Bladder microvascular endothelial cell (primary cell): Measurements from ENCODE around the gene PEX11G. TPM values are rescaled to one million over a fixed set of nuclear protein-coding genes. Genes with fewer than 3 reads are reported as not detected.

Experiments
- total RNA-seq: library from RNA; depleted of rRNA; stranded (reverse); fragments of >200 nt; gene quantifications from 2 replicates; pipeline ENCODE4 v1.2.3, GENCODE V29; 2014

Gene PEX11G
- 1.5 and 2.1 TPM in 2 replicates for total RNA-seq

DNA sequence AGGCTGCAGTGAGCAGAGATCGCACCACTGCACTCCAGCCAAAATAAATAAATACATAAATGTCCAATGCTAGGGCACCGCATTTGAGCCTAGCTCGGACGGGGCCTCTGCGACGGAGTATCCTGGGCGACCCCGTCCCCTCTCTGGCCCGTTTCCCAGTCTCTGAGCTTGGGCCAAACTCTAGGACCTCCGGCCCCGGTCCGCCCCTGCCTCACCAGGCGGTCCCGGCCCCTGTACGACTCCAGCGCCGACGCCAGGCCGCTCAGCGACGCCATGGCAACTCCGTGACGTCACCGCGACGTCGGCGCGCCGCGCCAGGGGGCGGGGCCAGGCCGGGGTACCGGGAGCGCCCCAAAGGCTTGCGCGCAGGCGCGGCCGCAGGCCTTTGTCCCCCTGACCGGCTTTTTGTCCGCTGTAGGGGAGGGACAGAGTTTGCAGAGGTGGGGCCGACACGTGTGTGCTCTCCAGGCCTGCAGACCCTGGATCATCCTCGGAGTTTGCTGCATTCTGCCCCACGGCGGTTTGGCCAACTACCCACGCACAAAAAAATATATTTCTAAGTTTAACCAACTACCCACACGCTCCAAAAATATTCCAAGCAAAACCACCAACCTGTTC is at the start of gene PEX11G:
PEX11G (minus strand) TSS at position 300 of the 618 bp plus-strand sequence; CDS start at position 275, 25 bp downstream.

DNA sequence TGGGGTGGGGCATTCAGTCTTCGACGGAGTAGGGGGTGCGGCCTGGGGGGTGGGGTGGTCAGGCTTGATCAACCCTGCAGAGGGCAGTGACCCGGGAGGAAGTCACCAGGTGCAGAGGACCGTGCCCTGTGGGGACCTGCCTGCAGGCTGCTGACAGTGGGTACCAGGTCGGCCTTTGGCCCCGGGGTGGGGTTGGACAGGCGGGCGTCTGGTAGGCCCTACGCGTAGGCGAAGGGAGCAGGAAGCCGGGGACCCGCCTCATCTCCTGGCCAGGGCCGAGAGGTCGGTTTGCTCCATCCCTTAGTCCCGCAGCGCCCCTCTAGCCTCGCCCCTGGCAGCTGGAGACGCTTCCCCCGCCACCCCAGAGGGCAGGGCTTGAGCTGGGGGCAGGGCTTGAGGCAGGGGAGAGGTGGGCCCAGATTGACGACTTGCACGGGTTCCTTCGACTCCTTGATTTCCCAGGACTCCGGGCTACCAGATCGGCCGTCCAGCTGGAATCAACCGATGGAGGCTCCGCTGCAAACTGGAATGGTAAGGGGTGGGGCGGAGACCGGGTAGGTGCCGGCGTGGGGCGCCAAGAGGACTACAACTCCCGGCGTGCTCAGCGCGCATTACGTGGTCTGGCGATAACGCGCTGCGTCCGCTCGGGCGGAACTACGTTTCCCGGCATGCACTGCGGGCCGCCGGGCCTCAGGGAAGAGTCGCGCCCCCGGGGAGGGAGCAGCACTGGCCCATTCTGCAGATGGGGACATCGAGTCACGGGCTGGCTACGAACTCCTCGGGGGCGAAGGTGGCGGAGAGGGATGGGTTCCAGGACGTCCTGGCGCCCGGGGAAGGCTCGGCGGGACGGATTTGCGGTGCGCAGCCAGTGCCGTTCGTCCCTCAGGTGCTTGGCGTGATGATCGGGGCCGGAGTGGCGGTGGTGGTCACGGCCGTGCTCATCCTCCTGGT is 46.5 kb upstream of the PEX11G start, which contains the start of gene PNPLA6:
PNPLA6 (plus strand) TSS at position 671 of the 951 bp plus-strand sequence; CDS start at position 743, 72 bp downstream.

GRCh38 chr19:7522072-7522922 is 33.5 kb upstream of the PEX11G start, which contains the start of gene MCOLN1:
TSS of gene MCOLN1 (plus strand) at chr19:7522624. CDS start at chr19:7522751, 127 bp downstream.

DNA sequence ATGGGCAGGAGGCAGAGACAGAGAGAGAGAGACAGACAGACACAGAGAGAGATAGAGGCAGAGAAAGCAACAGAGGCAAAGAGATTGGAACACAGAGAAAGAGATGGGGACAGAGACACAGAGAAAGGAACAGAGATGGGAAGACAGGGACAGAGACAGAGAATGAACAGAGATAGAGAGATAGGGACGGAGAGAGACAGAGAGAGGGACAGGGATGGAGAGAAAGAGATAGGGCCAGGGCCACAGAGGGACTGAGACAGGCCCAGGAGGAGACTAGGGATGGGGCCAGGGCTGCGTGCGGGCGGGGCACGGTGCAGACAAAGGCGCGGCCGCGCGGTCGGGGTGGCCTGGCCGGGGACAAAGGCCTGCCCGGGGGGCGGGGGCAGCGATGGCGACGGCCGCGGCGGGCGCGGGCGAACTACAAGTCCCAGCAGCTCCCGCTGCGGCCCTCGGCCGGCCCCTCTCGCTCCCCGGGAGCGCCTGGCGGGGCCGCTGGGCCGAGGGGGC is 26.9 kb upstream of the PEX11G start, which contains the start of gene ZNF358:
ZNF358 (plus strand) TSS at position 459 of the 507 bp plus-strand sequence. CDS start 3,140 bp downstream, outside the sequence.

Other genes starting within 250 kb of the PEX11G start
- 43.2 and 46.4 TPM in 2 replicates for gene INSR, start 194.6 kb downstream of the PEX11G start, total RNA-seq
- 23.3 and 35.4 TPM in 2 replicates for gene ARHGEF18, start 140.1 kb downstream of the PEX11G start, total RNA-seq
- 9.1 and 14.9 TPM in 2 replicates for gene ZNF358, start 27.1 kb upstream of the PEX11G start, total RNA-seq
- 6.0 and 9.6 TPM in 2 replicates for gene MCOLN1, start 33.6 kb upstream of the PEX11G start, total RNA-seq
- gene PNPLA6, start 46.7 kb upstream of the PEX11G start, total RNA-seq: 85.8 and 164 TPM in 2 replicates
- gene CAMSAP3, start 106.8 kb upstream of the PEX11G start, total RNA-seq: 0.19 TPM in 1 of 2 replicates, not detected in the other
- 19.9 and 44.2 TPM in 2 replicates for gene XAB2, start 140.5 kb upstream of the PEX11G start, total RNA-seq
- 25.8 and 45.2 TPM in 2 replicates for gene PET100, start 140.8 kb upstream of the PEX11G start, total RNA-seq
- gene PCP2, start 144.7 kb upstream of the PEX11G start, total RNA-seq: not detected in 2 replicates
- 27.7 and 49.4 TPM in 2 replicates for gene STXBP2, start 148.1 kb upstream of the PEX11G start, total RNA-seq
- not detected in 2 replicates for gene RETN, start 180.0 kb upstream of the PEX11G start, total RNA-seq
- gene MCEMP1, start 188.1 kb upstream of the PEX11G start, total RNA-seq: not detected in 2 replicates
- gene TRAPPC5, start 191.8 kb upstream of the PEX11G start, total RNA-seq: 52.0 and 117 TPM in 2 replicates
- gene FCER2, start 213.1 kb upstream of the PEX11G start, total RNA-seq: not detected in 2 replicates
- gene CLEC4G, start 243.1 kb upstream of the PEX11G start, total RNA-seq: not detected in 2 replicates